Forelimb muscle (tissue), 1 donor: ENCODE measurements around the gene CA6. TPM values are rescaled to one million over a fixed set of nuclear protein-coding genes. Genes with fewer than 3 reads are reported as not detected.
"Not testable (repeated sequence)": the region's sequence is repeated elsewhere in the genome, so short reads cannot be mapped to it uniquely, and the experiment has no call there.

ENCODE experiments used
- DNase-seq: peaks from one replicate; pipeline ENCODE4 v3.0.0-alpha.2; 2013; ENCODE audit warnings: low read depth
- polyA plus RNA-seq: library from polyadenylated mRNA; unstranded; fragments of 120-200 nt; gene quantifications from one replicate; pipeline ENCODE4 v1.2.1, GENCODE V29; 2013; ENCODE audit not compliant: insufficient read length

CA6 gene
- polyA plus RNA-seq, 1 donor = not detected

GRCh38 chr1:8926707-8927694 lies 18.7 kb upstream of the CA6 start:
- DNase-seq = no peak

DNA sequence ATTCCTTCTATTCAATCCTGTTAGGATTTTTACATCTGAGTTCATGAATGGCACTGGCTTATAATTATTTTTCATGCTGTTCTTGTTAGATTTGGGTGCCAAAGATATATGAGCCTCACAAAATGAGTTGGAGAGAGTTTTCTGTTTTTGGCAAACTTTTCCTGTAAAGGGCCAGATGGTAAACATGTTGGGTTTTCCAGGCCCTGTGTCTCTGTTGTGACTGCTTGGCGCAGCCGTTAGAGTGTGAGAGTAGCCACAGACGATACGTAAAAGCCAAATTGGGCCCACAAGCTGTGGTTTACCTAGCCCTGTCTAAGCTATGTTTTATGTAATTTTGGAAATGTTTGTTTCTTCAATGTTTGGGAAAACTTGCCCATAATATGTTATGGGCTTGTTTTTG lies 15.6 kb upstream of the CA6 start:
- DNase-seq = no peak

GRCh38 chr1:8937051-8937450 lies 8.6 kb upstream of the CA6 start:
- not testable (repeated sequence) for DNase-seq

DNA sequence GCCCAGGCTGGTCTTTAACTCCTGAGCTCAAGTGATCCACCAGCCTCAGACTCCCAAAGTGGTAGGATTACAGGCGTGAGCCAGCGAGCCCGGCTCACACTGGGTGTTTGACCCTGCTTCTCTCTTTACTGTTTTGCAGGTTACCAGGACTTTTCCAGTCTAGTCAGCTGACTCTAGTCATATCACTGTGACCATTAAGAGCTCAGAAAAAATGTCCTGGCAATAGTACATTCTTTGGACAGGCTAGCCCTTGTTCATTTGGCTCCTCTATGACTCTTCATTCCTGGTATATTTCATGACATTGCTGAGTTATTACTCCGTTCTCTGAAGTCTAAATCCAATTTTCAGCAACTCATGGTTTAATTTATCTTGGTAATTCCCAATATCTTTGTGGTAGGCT lies 8.0 kb upstream of the CA6 start:
- DNase-seq = no peak

GRCh38 chr1:8938232-8938999 lies 7.3 kb upstream of the CA6 start:
- DNase-seq = no peak

- DNase-seq = no peak
Observed at GRCh38 chr1:8939000-8939265, 6.7 kb upstream of the CA6 start.

- DNase-seq = no peak
Observed at GRCh38 chr1:8939362-8939995, 6.2 kb upstream of the CA6 start.

DNA sequence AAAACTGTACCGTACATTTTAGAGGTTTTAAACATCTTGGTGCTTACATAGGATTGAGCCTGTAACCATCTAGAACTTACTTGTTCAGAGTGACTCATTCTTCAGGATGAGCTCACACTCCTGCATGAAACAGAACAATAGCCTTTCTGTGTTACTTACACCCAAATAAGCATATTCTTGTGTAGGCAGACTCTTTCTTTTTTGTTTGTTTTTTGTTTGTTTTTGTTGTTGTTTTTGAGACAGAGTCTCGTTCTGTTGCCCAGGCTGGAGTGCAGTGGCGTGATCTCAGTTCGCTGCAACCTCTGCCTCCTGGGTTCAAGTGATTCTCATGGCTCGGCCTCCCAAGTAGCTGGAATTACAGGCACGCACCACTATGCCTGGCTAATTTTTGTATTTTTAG lies 3.8 kb upstream of the CA6 start:
- no peak for DNase-seq

- no peak for DNase-seq
Observed at GRCh38 chr1:8943498-8944405, 1.9 kb upstream of the CA6 start.

- DNase-seq = no peak
Observed at GRCh38 chr1:8947127-8947691, 1.5 kb downstream of the CA6 start.

- DNase-seq = no peak
Observed at GRCh38 chr1:8950309-8950708, 4.6 kb downstream of the CA6 start.

GRCh38 chr1:8951231-8951630 lies 5.6 kb downstream of the CA6 start:
- DNase-seq = no peak

- no peak for DNase-seq
Observed at GRCh38 chr1:8955406-8955805, 9.7 kb downstream of the CA6 start.

DNA sequence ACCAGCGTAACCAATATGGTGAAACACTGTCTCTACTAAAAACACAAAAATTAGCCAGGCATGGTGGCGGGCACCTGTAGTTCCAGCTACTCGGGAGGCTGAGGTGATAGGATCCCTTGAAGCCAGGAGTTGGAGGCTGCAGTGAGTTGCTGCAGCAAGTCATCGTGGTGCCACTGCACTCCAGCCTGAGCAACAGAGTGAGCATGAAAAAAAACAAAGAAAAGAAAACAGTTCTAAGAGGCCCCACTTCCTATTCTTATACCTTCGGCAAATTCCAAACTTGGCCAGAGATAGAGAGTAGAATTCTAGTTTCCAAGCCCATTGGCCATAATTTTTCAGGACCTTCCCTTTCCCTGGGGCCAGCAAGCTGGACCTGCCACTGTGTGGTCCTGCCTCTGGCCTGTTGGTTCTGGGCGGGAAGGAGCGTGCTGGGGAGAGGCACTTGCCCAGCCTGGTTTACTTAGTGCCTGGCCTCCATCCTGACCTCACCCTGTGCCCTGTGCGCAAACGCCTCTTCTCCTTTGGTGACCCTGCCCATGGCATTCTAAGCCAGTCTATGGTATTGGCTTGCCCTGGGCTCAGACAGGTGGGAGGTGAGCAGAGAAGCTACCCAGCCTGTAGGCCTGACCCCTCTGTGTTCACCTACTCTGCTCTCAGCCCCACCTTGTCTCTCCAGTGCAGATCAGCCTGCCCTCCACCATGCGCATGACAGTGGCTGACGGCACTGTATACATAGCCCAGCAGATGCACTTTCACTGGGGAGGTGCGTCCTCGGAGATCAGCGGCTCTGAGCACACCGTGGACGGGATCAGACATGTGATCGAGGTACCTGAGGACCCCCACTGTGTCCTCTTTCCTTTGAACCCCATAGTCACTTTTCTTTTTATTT lies 11.0 kb downstream of the CA6 start:
- DNase-seq = no peak

- no peak for DNase-seq
Observed at GRCh38 chr1:8962812-8963530, 17.3 kb downstream of the CA6 start.

DNA sequence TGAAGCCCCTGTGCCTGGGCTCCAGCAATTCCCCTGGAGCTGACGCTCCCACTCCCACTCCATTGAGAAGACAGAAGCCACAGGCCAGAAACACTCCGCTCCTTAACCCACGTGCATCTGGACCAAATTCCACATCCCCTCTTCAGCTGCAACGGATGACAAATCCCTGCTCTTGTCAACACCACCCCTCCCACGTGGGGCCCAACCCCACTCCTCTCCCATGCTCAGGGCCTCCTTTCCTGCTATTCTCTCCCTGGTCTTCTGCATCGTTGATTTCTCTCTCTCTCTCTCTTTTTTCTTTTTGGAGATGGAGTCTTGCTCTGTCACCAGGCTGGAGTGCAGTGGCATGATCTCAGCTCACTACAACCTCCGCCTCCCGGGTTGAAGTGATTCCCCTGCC lies 18.3 kb downstream of the CA6 start:
- no peak for DNase-seq

- no peak for DNase-seq
Observed at GRCh38 chr1:8965121-8965820, 19.6 kb downstream of the CA6 start.

- no peak for DNase-seq
Observed at GRCh38 chr1:8966606-8967005, 20.9 kb downstream of the CA6 start.

GRCh38 chr1:8968902-8969301 lies 23.2 kb downstream of the CA6 start:
- not testable (repeated sequence) for DNase-seq
